ENCODE data around the gene UMAD1. TPM values are rescaled to one million over a fixed set of nuclear protein-coding genes. Genes with fewer than 3 reads are reported as not detected.

UMAD1 gene
- total and polyA plus RNA-seq, 3 donors from 2014 or later, result 11.1 to 17.3 (median 12.6) TPM

- Histone ChIP-seq H3K27ac (peak overlapping the region in 1 of 2 donors; percentile 65), H3K27me3 (no peaks in the 10 kb centered on the region), H3K4me1 (no peaks in the 10 kb centered on the region), H3K36me3 (ENCODE audit: low read depth, missing control alignments) (no peaks in the 10 kb centered on the region), H3K4me3 (peak overlapping the region in 1 of 2 donors; percentile 13), H3K9me3 (no peaks in the 10 kb centered on the region)
- 44 to 48% methylated on average over 9 of the region's 9 CpGs for WGBS, 2 donors
- intact Hi-C loops (cut with DNase I; ENCODE audit: low total_unique reads), result no loop called here
- DNase-seq, result no peak
- TF ChIP-seq POLR2A (IDR thresholded peaks at IDR 0.05) (no peak), CTCF (IDR thresholded peaks at IDR 0.05) (no peak)
These were observed 121.6 kb downstream of the UMAD1 start for GRCh38 chr7:7761974-7762779.

GRCh38 chr7:7764520-7765396, 124.2 kb downstream of the UMAD1 start:
- Histone ChIP-seq H3K27me3 (no peaks in the 10 kb centered on the region), H3K27ac (no peak overlapping the region), H3K4me1 (no peaks in the 10 kb centered on the region), H3K36me3 (ENCODE audit: low read depth, missing control alignments) (no peaks in the 10 kb centered on the region), H3K4me3 (no peak overlapping the region), H3K9me3 (no peaks in the 10 kb centered on the region)
- WGBS, 2 donors, result 95 to 98% methylated on average over 3 of the region's 3 CpGs
- TF ChIP-seq CTCF (IDR thresholded peaks at IDR 0.05), result no peak
- no peak for TF ChIP-seq POLR2A (IDR thresholded peaks at IDR 0.05)
- DNase-seq, result no peak
- intact Hi-C loops (cut with DNase I; ENCODE audit: low total_unique reads), result no loop called here

- Histone ChIP-seq H3K4me3 (no peak overlapping the region), H3K36me3 (ENCODE audit: low read depth, missing control alignments) (no peaks in the 10 kb centered on the region), H3K27me3 (no peaks in the 10 kb centered on the region), H3K27ac (no peak overlapping the region), H3K4me1 (no peaks in the 10 kb centered on the region), H3K9me3 (no peaks in the 10 kb centered on the region)
- no peak for DNase-seq
- intact Hi-C loops (cut with DNase I; ENCODE audit: low total_unique reads), result no loop called here
- TF ChIP-seq POLR2A (IDR thresholded peaks at IDR 0.05), result no peak
- TF ChIP-seq CTCF (IDR thresholded peaks at IDR 0.05), result no peak
These were observed 124.9 kb downstream of the UMAD1 start for GRCh38 chr7:7765422-7765821.

- Histone ChIP-seq H3K4me3 (no peak overlapping the region), H3K9me3 (no peaks in the 10 kb centered on the region), H3K36me3 (ENCODE audit: low read depth, missing control alignments) (no peaks in the 10 kb centered on the region), H3K27ac (no peak overlapping the region), H3K4me1 (no peaks in the 10 kb centered on the region), H3K27me3 (no peaks in the 10 kb centered on the region)
- no peak for DNase-seq
- intact Hi-C loops (cut with DNase I; ENCODE audit: low total_unique reads), result no loop called here
- TF ChIP-seq POLR2A (IDR thresholded peaks at IDR 0.05) (no peak), CTCF (IDR thresholded peaks at IDR 0.05) (no peak)
These were observed 126.1 kb downstream of the UMAD1 start for GRCh38 chr7:7766671-7767070.

Data from testis (tissue), 3 donors.